ENCODE measurements around the gene PGGHG. TPM values are rescaled to one million over a fixed set of nuclear protein-coding genes. Genes with fewer than 3 reads are reported as not detected.

Gene PGGHG
- polyA plus RNA-seq, 1 experiment: 13.2 TPM

GRCh38 chr11:294780-295179 lies 5.9 kb downstream of the PGGHG start:
- Histone ChIP-seq H3K27me3 (ENCODE audit: control insufficient read depth, insufficient read depth, low read length) (peaks cover 2% of the 10 kb centered on the region; the same call in 1 of the 2 replicates), H3K36me3 (ENCODE audit: control insufficient read depth, insufficient read depth, low read length) (peaks cover 5% of the 10 kb centered on the region), H3K4me3 (ENCODE audit: low read depth, low read length) (no peak overlapping the region)
- no peak for TF ChIP-seq CTCF (IDR thresholded peaks at IDR 0.05; ENCODE audit: insufficient read depth, low read depth, low read length)
- DNase-seq (ENCODE audit: low read depth): no peak
- ChIA-PET CTCF (interaction anchor here (2.7 kb wide), 1 partner anchor 11 kb away, joined by 23 read pairs; no protein-coding TSS in a partner anchor), POLR2A (no interaction called here)

- Histone ChIP-seq H3K4me3 (ENCODE audit: low read depth, low read length) (no peak overlapping the region), H3K36me3 (ENCODE audit: control insufficient read depth, insufficient read depth, low read length) (peaks cover 5% of the 10 kb centered on the region), H3K27me3 (ENCODE audit: control insufficient read depth, insufficient read depth, low read length) (peaks cover 6% of the 10 kb centered on the region)
- no peak for DNase-seq (ENCODE audit: low read depth)
- ChIA-PET POLR2A (no interaction called here), CTCF (interaction anchor here (2.7 kb wide), 1 partner anchor 10 kb away, joined by 23 read pairs; no protein-coding TSS in a partner anchor)
- TF ChIP-seq CTCF (IDR thresholded peaks at IDR 0.05; ENCODE audit: insufficient read depth, low read depth, low read length): no peak
Measured at GRCh38 chr11:295351-296170, 6.6 kb downstream of the PGGHG start.

GRCh38 chr11:296171-297050 lies 7.5 kb downstream of the PGGHG start:
- peaks cover 6% of the 10 kb centered on the region for H3K27me3 ChIP-seq (ENCODE audit: control insufficient read depth, insufficient read depth, low read length)
- TF ChIP-seq CTCF (IDR thresholded peaks at IDR 0.05; ENCODE audit: insufficient read depth, low read depth, low read length): no peak
- ChIA-PET POLR2A (no interaction called here), CTCF (interaction anchor here (2.7 kb wide), 1 partner anchor 9 kb away, joined by 23 read pairs; no protein-coding TSS in a partner anchor)
- H3K4me3 ChIP-seq (ENCODE audit: low read depth, low read length): no peak overlapping the region
- no peak for DNase-seq (ENCODE audit: low read depth)
- peaks cover 5% of the 10 kb centered on the region for H3K36me3 ChIP-seq (ENCODE audit: control insufficient read depth, insufficient read depth, low read length)

- Histone ChIP-seq H3K36me3 (ENCODE audit: control insufficient read depth, insufficient read depth, low read length) (peaks cover 5% of the 10 kb centered on the region), H3K4me3 (ENCODE audit: low read depth, low read length) (no peak overlapping the region), H3K27me3 (ENCODE audit: control insufficient read depth, insufficient read depth, low read length) (peaks cover 6% of the 10 kb centered on the region)
- CTCF ChIA-PET: no interaction called here
- no peak for TF ChIP-seq CTCF (IDR thresholded peaks at IDR 0.05; ENCODE audit: insufficient read depth, low read depth, low read length)
- DNase-seq (ENCODE audit: low read depth): no peak
- POLR2A ChIA-PET: interaction anchor here (0.5 kb wide), 1 partner anchor 114 kb away, joined by 4 read pairs; no protein-coding TSS in a partner anchor
Measured at GRCh38 chr11:297051-297585, 8.2 kb downstream of the PGGHG start.
